CD4-positive, CD25-positive, alpha-beta regulatory T cell (primary cell): ENCODE measurements around the gene KRT9. TPM values are rescaled to one million over a fixed set of nuclear protein-coding genes. Genes with fewer than 3 reads are reported as not detected.

Experiments
- ATAC-seq, 2 donors: fragments of 150-1000 bp; cut with Tn5 transposase; one replicate each; pipeline ENCODE4 v1.10.0; 2021; ENCODE audit warnings: low read depth in 2 of 2, moderate number of reproducible peaks in 2 of 2, moderate library complexity in 1 of 2
- DNase-seq, 3 donors: peaks; one replicate each; pipeline versions ENCODE4 v3.0.0 to v3.0.0-alpha.2; 2012 to 2022; ENCODE audit warnings: mixed read lengths in 1 of 3
- H3K27ac ChIP-seq: one replicate; pipeline ENCODE4 v1.7.0; 2013; ENCODE audit warnings: mild to moderate bottlenecking, low read length; ENCODE audit not compliant: insufficient read depth, poor library complexity, severe bottlenecking
- H3K27me3 ChIP-seq: one replicate; pipeline ENCODE4 v1.7.0; 2013; ENCODE audit warnings: low read length; ENCODE audit not compliant: control insufficient read depth, insufficient read depth
- H3K36me3 ChIP-seq: one replicate; pipeline ENCODE4 v1.7.0; 2013; ENCODE audit warnings: mild to moderate bottlenecking, low read length, moderate library complexity; ENCODE audit not compliant: control insufficient read depth, insufficient read depth
- H3K4me1 ChIP-seq: 2 replicates; pipeline ENCODE4 v1.7.0; 2013; ENCODE audit warnings: mild to moderate bottlenecking, low read length; ENCODE audit not compliant: insufficient read depth, control insufficient read depth, poor library complexity, severe bottlenecking
- H3K4me3 ChIP-seq: one replicate; pipeline ENCODE4 v1.7.0; 2013; ENCODE audit warnings: low read depth, mild to moderate bottlenecking, low read length, moderate library complexity
- H3K9me3 ChIP-seq, 2 experiments: 1 replicate in 1 of 2; 2 replicates in 1 of 2; pipeline ENCODE4 v1.7.0; 2013; ENCODE audit warnings: low read length in 2 of 2, mild to moderate bottlenecking in 1 of 2, moderate library complexity in 1 of 2; ENCODE audit not compliant: control insufficient read depth in 2 of 2
- H3K27ac Mint-ChIP-seq, 3 donors: one replicate each; pipeline ENCODE4 v1.8.0; 2020 to 2022; ENCODE audit warnings: mild to moderate bottlenecking in 3 of 3, mixed read lengths in 3 of 3, moderate library complexity in 2 of 3
- H3K27me3 Mint-ChIP-seq: one replicate; pipeline ENCODE4 v1.8.0; 2022; ENCODE audit warnings: mild to moderate bottlenecking, mixed read lengths
- H3K36me3 Mint-ChIP-seq: one replicate; pipeline ENCODE4 v1.8.0; 2020; ENCODE audit warnings: mixed read lengths
- H3K4me1 Mint-ChIP-seq, 4 donors: one replicate each; pipeline ENCODE4 v1.8.0; 2020 to 2022; ENCODE audit warnings: mixed read lengths in 4 of 4, mild to moderate bottlenecking in 1 of 4
- H3K4me3 Mint-ChIP-seq, 4 donors: one replicate each; pipeline ENCODE4 v1.8.0; 2020 to 2022; ENCODE audit warnings: mild to moderate bottlenecking in 4 of 4, mixed read lengths in 4 of 4, moderate library complexity in 3 of 4
- H3K9me3 Mint-ChIP-seq, 7 donors: one replicate each; pipeline ENCODE4 v1.8.0; 2020 to 2022; ENCODE audit warnings: mixed read lengths in 7 of 7, mild to moderate bottlenecking in 3 of 7, moderate library complexity in 2 of 7
- polyA plus RNA-seq, 4 donors: library from polyadenylated mRNA; unstranded; fragments of 300-500 nt; fragmentation: Illumina TruSeq; gene quantifications; one replicate each; pipeline ENCODE4 v1.2.3, GENCODE V29; 2021
- total RNA-seq: library from RNA; stranded (reverse); gene quantifications from one replicate; pipeline ENCODE4 v1.2.3, GENCODE V29; 2022

KRT9 gene
- total and polyA plus RNA-seq, 5 donors from 2014 or later, result not detected

DNA sequence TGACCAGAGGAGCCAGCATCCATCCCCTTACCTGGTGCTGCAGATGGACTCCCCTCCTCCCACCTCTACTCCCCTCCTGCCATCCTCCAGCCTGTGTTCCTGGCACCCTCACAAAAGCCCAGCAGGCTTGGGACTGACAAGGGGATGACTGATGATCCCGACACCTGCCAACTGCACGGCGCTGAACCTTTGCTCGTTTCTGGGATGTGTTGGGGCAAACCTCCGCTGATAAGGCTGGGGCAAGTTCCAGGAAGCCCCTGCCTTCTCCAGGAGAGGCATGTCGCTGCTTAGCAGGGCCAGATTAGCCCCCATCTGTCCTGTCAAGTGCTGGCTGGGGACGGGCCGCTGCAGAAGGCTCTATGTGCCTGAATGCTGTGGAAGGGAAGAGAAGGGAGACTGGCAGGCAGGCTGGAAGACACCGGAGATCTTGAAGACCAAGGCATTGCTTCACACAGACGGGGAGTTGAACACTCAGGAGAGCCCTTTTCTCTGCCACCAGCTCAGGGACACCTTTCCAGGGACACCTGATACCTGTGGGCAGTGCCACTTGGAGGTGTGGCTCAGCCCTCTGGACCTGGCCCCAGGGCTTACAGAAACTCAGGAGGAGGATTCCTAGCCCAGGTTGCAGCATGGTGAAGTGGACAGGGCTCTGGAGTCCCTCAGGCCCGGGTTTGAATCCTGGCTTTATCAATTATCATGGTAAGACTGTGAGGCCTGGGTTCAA, 52.2 kb downstream of the KRT9 start:
- no peaks in the 10 kb centered on the region for H3K4me1 ChIP-seq
- no peak for DNase-seq
- no peaks in the 10 kb centered on the region for H3K27me3 ChIP-seq
- Mint-ChIP-seq H3K27ac (no peak overlapping the region), H3K4me3 (no peak overlapping the region), H3K36me3 (no peaks in the 10 kb centered on the region), H3K27me3 (peaks cover 28% of the 10 kb centered on the region), H3K9me3 (no peaks in the 10 kb centered on the region), H3K4me1 (no peaks in the 10 kb centered on the region)
- no peaks in the 10 kb centered on the region for H3K9me3 ChIP-seq
- H3K36me3 ChIP-seq, result no peaks in the 10 kb centered on the region
- H3K4me3 ChIP-seq, result no peak overlapping the region
- H3K27ac ChIP-seq, result no peak overlapping the region
- no peak for ATAC-seq

DNA sequence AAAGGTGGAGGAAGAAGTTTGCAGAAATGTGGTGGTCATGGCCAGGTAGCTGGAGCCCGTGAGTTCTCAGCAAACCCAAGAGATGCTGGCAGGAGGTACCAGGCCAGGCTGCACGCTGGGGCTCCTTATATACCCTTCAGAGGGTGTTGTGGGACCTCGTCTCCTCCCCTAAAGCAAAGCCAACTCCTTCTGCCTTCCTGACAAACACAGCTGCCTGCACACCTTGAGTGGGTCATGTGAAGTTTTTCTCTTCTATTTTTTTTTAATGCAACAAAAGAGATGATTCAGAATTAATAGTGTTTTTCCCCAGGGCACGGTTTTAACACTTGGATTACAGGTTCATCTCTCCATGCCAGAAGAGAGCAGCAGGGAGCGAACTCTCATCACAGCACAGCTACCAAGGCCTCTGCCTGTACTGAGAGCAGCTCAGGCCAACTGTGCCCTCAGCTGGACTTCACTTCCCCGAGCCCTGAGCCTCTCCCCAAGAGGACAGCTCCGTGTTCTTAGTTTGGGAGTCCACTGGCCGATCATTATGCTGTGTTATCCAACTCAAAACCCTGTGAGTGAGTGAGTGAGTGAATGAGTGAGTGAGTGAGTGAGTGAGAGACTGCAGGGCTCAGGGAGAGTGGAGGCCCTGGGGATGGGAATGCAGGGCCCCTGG, 52.9 kb downstream of the KRT9 start, which contains the start of gene KRT15:
Gene KRT15, minus strand, starts transcription at position 102 of the 661 bp plus-strand sequence. Its CDS starts 63 bp downstream, at position 39.
- no peaks in the 10 kb centered on the region for H3K9me3 ChIP-seq
- Mint-ChIP-seq H3K27me3 (peaks cover 21% of the 10 kb centered on the region), H3K27ac (no peak within 1 kb of the TSS), H3K4me3 (no peak within 1 kb of the TSS), H3K36me3 (no peaks in the 10 kb centered on the region), H3K4me1 (no peaks in the 10 kb centered on the region), H3K9me3 (no peaks in the 10 kb centered on the region)
- H3K36me3 ChIP-seq, result no peaks in the 10 kb centered on the region
- no peaks in the 10 kb centered on the region for H3K4me1 ChIP-seq
- ATAC-seq, result no peak
- no peaks in the 10 kb centered on the region for H3K27me3 ChIP-seq
- DNase-seq, result no peak
- H3K27ac ChIP-seq, result no peak within 1 kb of the TSS
- H3K4me3 ChIP-seq, result no peak within 1 kb of the TSS

DNA sequence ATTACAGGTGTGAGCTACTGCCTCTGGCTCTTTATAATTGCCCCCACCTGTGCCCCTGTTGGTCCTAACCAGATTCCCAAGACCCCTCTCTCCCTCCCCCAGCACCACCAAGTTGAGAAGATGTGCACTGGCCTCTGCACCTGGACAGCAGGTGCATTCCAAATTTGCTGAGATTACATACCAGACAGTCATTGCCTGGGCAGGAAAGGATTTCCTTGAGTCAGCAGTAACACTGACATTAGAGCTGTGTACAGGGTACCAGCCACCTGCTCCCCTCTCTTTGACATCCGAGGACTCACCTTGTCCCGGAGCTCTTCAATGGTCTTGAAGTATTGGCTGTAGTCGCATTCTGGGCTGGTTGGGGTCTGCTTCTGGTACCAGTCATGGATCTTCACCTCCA, 53.8 kb downstream of the KRT9 start:
- Mint-ChIP-seq H3K36me3 (no peaks in the 10 kb centered on the region), H3K9me3 (no peaks in the 10 kb centered on the region), H3K4me1 (no peaks in the 10 kb centered on the region), H3K4me3 (no peak overlapping the region), H3K27ac (no peak overlapping the region), H3K27me3 (peaks cover 18% of the 10 kb centered on the region)
- ATAC-seq, result no peak
- Histone ChIP-seq H3K36me3 (no peaks in the 10 kb centered on the region), H3K27me3 (no peaks in the 10 kb centered on the region), H3K9me3 (no peaks in the 10 kb centered on the region), H3K27ac (no peak overlapping the region), H3K4me1 (no peaks in the 10 kb centered on the region), H3K4me3 (no peak overlapping the region)
- no peak for DNase-seq

DNA sequence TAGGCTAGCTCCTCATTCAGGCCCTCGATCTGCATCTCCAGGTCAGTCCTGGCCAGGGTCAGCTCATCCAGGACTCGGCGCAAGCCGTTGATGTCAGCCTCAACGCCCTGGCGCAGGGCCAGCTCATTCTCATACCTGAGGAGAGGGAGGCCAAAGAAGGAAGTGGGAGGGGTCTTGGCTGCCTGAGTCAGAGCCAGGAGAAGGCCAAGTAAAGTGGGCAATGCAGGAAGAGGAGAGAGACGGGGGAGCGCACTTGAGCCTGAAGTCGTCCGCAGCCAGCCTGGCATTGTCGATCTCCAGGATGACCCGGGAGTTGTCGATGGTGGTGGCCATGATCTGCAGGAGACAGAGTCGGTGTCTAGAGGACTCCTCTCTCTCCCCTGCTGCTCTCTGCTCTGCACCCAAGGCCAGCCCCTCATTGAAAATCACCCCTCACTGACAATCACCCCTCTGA, 55.0 kb downstream of the KRT9 start:
- H3K9me3 ChIP-seq, result no peaks in the 10 kb centered on the region
- no peaks in the 10 kb centered on the region for H3K4me1 ChIP-seq
- no peak overlapping the region for H3K27ac ChIP-seq
- Mint-ChIP-seq H3K27ac (no peak overlapping the region), H3K4me3 (no peak overlapping the region), H3K4me1 (no peaks in the 10 kb centered on the region), H3K9me3 (no peaks in the 10 kb centered on the region), H3K36me3 (no peaks in the 10 kb centered on the region), H3K27me3 (peaks cover 15% of the 10 kb centered on the region)
- H3K36me3 ChIP-seq, result no peaks in the 10 kb centered on the region
- DNase-seq (no peak), ATAC-seq (no peak)
- no peaks in the 10 kb centered on the region for H3K27me3 ChIP-seq
- H3K4me3 ChIP-seq, result no peak overlapping the region

DNA sequence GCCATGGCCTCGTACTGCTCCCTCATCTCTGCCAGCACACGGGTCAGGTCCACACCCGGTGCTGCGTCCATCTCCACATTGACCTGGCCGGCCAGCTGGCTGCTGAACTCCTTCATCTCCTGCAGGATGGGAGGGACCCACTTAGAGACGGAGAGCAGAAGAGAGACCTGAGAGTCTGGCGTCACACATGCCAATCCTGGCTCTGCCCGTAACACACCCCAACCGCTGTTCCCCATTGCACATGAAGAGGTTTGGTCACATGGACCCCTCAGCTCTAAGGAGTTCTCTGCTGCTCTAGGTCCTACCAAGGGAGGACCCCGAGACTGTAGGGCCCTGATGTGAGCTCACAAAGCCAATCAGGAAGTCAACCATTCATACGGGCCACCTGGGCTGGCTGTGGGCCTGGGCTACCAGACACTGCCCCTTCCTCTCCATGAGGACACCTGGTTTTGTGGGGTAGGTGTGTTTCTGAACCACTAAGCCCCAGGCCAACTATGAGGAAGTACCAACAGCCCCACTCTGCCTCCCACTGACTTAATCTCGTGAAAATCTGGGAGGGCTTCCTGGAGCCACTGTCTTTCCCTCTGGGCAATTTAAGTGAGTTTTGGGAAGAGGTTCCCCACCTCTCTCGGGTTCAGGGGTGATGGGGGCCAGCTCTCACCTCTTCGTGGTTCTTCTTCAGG, 55.6 kb downstream of the KRT9 start:
- Histone ChIP-seq H3K4me3 (no peak overlapping the region), H3K36me3 (no peaks in the 10 kb centered on the region), H3K9me3 (no peaks in the 10 kb centered on the region), H3K27me3 (no peaks in the 10 kb centered on the region), H3K27ac (no peak overlapping the region), H3K4me1 (no peaks in the 10 kb centered on the region)
- Mint-ChIP-seq H3K36me3 (no peaks in the 10 kb centered on the region), H3K27me3 (peaks cover 15% of the 10 kb centered on the region), H3K27ac (no peak overlapping the region), H3K4me1 (no peaks in the 10 kb centered on the region), H3K4me3 (no peak overlapping the region), H3K9me3 (no peaks in the 10 kb centered on the region)
- ATAC-seq, result no peak
- DNase-seq, result no peak

Other genes starting within 250 kb of the KRT9 start
- not detected for gene KRT33A, start 221.2 kb downstream of the KRT9 start, total RNA-seq
- gene KRT33A, start 221.2 kb downstream of the KRT9 start, polyA plus RNA-seq, result not detected
- gene KRT33B, start 202.2 kb downstream of the KRT9 start, total RNA-seq, result not detected
- not detected for gene KRT33B, start 202.2 kb downstream of the KRT9 start, polyA plus RNA-seq
- not detected for gene KRT34, start 189.8 kb downstream of the KRT9 start, total RNA-seq
- not detected for gene KRT34, start 189.8 kb downstream of the KRT9 start, polyA plus RNA-seq
- not detected for gene KRT31, start 174.5 kb downstream of the KRT9 start, total RNA-seq
- gene KRT31, start 174.5 kb downstream of the KRT9 start, polyA plus RNA-seq, result not detected
- not detected for gene KRT37, start 147.5 kb downstream of the KRT9 start, total RNA-seq
- gene KRT37, start 147.5 kb downstream of the KRT9 start, polyA plus RNA-seq, result not detected
- gene KRT38, start 131.1 kb downstream of the KRT9 start, total RNA-seq, result not detected
- not detected for gene KRT38, start 131.1 kb downstream of the KRT9 start, polyA plus RNA-seq
- not detected for gene KRT32, start 104.7 kb downstream of the KRT9 start, total RNA-seq
- not detected for gene KRT32, start 104.7 kb downstream of the KRT9 start, polyA plus RNA-seq
- gene KRT35, start 90.9 kb downstream of the KRT9 start, total RNA-seq, result not detected
- not detected for gene KRT35, start 90.9 kb downstream of the KRT9 start, polyA plus RNA-seq
- not detected for gene KRT36, start 82.1 kb downstream of the KRT9 start, total RNA-seq
- not detected for gene KRT36, start 82.1 kb downstream of the KRT9 start, polyA plus RNA-seq
- gene KRT13, start 66.4 kb downstream of the KRT9 start, total RNA-seq, result not detected
- not detected for gene KRT13, start 66.4 kb downstream of the KRT9 start, polyA plus RNA-seq
- not detected for gene KRT15, start 53.2 kb downstream of the KRT9 start, total RNA-seq
- not detected for gene KRT15, start 53.2 kb downstream of the KRT9 start, polyA plus RNA-seq
- gene KRT19, start 43.8 kb downstream of the KRT9 start, total RNA-seq, result not detected
- gene KRT19, start 43.8 kb downstream of the KRT9 start, polyA plus RNA-seq, result not detected
- not detected for gene KRT14, start 14.8 kb upstream of the KRT9 start, total RNA-seq
- not detected for gene KRT14, start 14.8 kb upstream of the KRT9 start, polyA plus RNA-seq
- gene KRT16, start 40.7 kb upstream of the KRT9 start, total RNA-seq, result not detected
- not detected for gene KRT16, start 40.7 kb upstream of the KRT9 start, polyA plus RNA-seq
- not detected for gene KRT17, start 52.5 kb upstream of the KRT9 start, total RNA-seq
- gene KRT17, start 52.5 kb upstream of the KRT9 start, polyA plus RNA-seq, result not detected
- gene EIF1, start 116.8 kb upstream of the KRT9 start, total RNA-seq, result 2,625 TPM
- 1,000 to 10,000 TPM; 1,357 to 1,617 (median 1,453) TPM for gene EIF1, start 116.8 kb upstream of the KRT9 start, polyA plus RNA-seq
- not detected for gene GAST, start 140.3 kb upstream of the KRT9 start, total RNA-seq
- not detected for gene GAST, start 140.3 kb upstream of the KRT9 start, polyA plus RNA-seq
- 2.1 TPM for gene HAP1, start 162.6 kb upstream of the KRT9 start, total RNA-seq
- under 1 TPM; 0.35 to 0.62 (median 0.49) TPM for gene HAP1, start 162.6 kb upstream of the KRT9 start, polyA plus RNA-seq
- 1.3 TPM for gene JUP, start 214.7 kb upstream of the KRT9 start, total RNA-seq
- gene JUP, start 214.7 kb upstream of the KRT9 start, polyA plus RNA-seq, result under 1 TPM in 2 of 4 donors, not detected in 2; 0.32 to 0.33 TPM
- 1.7 TPM for gene P3H4, start 239.9 kb upstream of the KRT9 start, total RNA-seq
- 1 to 10 TPM in 3 of 4 donors, under 1 TPM in 1; 0.59 to 2.9 (median 2.5) TPM for gene P3H4, start 239.9 kb upstream of the KRT9 start, polyA plus RNA-seq
- not detected for gene FKBP10, start 240.9 kb upstream of the KRT9 start, total RNA-seq
- gene FKBP10, start 240.9 kb upstream of the KRT9 start, polyA plus RNA-seq, result under 1 TPM in 1 of 4 donors, not detected in 3; 0.25 TPM